Measurements from ENCODE around the gene BLOC1S1. TPM values are rescaled to one million over a fixed set of nuclear protein-coding genes. Genes with fewer than 3 reads are reported as not detected.

BLOC1S1 gene
- total and polyA plus RNA-seq, 8 donors = 69.4 to 123 (median 77.1) TPM

GRCh38 chr12:55687746-55688145 is 28.1 kb upstream of the BLOC1S1 start:
- Histone ChIP-seq H3K27me3 (no peaks in the 10 kb centered on the region), H3K4me1 (no peaks in the 10 kb centered on the region), H3K27ac (no peak overlapping the region), H3K9me3 (no peaks in the 10 kb centered on the region), H3K36me3 (no peaks in the 10 kb centered on the region), H3K4me3 (no peak overlapping the region)
- ATAC-seq (no peak), DNase-seq (no peak)
- intact Hi-C loops (cut with DNase I) = no loop called here
- TF ChIP-seq, protein P1, sequence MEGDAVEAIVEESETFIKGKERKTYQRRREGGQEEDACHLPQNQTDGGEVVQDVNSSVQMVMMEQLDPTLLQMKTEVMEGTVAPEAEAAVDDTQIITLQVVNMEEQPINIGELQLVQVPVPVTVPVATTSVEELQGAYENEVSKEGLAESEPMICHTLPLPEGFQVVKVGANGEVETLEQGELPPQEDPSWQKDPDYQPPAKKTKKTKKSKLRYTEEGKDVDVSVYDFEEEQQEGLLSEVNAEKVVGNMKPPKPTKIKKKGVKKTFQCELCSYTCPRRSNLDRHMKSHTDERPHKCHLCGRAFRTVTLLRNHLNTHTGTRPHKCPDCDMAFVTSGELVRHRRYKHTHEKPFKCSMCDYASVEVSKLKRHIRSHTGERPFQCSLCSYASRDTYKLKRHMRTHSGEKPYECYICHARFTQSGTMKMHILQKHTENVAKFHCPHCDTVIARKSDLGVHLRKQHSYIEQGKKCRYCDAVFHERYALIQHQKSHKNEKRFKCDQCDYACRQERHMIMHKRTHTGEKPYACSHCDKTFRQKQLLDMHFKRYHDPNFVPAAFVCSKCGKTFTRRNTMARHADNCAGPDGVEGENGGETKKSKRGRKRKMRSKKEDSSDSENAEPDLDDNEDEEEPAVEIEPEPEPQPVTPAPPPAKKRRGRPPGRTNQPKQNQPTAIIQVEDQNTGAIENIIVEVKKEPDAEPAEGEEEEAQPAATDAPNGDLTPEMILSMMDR (IDR thresholded peaks at IDR 0.05) = no peak

DNA sequence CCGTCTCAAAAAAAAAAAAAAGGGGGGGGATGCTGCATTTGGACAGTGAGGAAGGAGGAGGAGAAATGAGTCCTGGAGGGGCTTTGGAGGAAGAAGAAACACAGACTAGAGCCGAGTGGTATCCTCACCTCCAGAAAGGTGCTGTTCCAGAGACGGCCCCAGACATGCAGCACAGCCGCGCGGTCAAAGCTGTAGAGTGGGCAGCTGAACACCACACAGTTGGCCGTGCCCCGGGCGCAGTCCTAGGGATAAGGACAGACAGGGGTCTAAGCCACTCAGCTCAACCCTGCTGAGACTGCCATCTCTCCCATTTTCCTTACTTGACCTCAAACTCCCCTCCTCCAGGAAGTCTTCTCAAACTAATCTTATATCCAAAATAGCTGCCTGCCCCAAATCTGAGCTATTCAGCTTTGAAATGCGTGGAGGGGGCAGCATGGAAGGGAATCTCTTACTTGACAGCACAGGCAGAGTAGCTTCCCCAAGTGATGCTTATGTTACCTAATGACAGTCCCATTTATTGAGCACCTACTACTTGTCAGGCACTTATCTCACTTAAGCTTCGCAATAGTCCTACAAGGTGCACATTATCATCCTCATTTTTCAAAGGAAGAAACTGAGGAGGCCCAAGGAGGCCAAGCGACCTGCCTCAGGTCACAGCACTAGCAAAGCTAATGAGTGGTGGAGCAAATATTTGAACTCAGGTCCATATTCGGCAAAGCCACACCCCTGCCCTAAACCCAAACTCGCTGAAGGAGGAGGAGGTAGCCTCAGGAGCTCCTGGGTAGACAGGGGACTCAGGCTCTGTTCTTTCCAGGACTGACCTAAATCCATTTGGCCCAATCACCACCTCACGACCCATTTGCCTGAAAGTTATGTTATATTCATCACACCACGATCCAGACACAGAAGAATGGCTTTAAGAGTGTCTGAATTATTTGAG is 26.9 kb upstream of the BLOC1S1 start:
- H3K9me3 ChIP-seq = no peaks in the 10 kb centered on the region
- no peak overlapping the region for H3K4me3 ChIP-seq
- TF ChIP-seq, protein P1 (IDR thresholded peaks at IDR 0.05) = no peak
- H3K4me1 ChIP-seq = no peaks in the 10 kb centered on the region
- H3K36me3 ChIP-seq = peaks cover 0 to 1% of the 10 kb centered on the region in 2 donors
- intact Hi-C loops (cut with DNase I) = no loop called here
- H3K27ac ChIP-seq = no peak overlapping the region
- no peak for ATAC-seq
- H3K27me3 ChIP-seq = no peaks in the 10 kb centered on the region
- peak in 1 of 4 donors; percentile 13 for DNase-seq

- Histone ChIP-seq H3K4me3 (no peak overlapping the region), H3K36me3 (peaks cover 0 to 4% of the 10 kb centered on the region in 2 donors), H3K27me3 (no peaks in the 10 kb centered on the region), H3K9me3 (no peaks in the 10 kb centered on the region), H3K4me1 (no peaks in the 10 kb centered on the region), H3K27ac (no peak overlapping the region)
- DNase-seq = peak in 1 of 4 donors; percentile 14
- TF ChIP-seq, protein P1 (IDR thresholded peaks at IDR 0.05) = no peak
- intact Hi-C loops (cut with DNase I) = no loop called here
- ATAC-seq = no peak
Measured at GRCh38 chr12:55692631-55693322, 23.1 kb upstream of the BLOC1S1 start.

- no peaks in the 10 kb centered on the region for H3K9me3 ChIP-seq
- TF ChIP-seq, protein P1 (IDR thresholded peaks at IDR 0.05) = no peak
- no peaks in the 10 kb centered on the region for H3K4me1 ChIP-seq
- intact Hi-C loops (cut with DNase I) = no loop called here
- no peaks in the 10 kb centered on the region for H3K27me3 ChIP-seq
- H3K4me3 ChIP-seq = no peak overlapping the region
- DNase-seq = peak in 1 of 4 donors; percentile 20
- ATAC-seq = no peak
- peaks cover 0 to 4% of the 10 kb centered on the region in 2 donors for H3K36me3 ChIP-seq
- H3K27ac ChIP-seq = no peak overlapping the region
Measured at GRCh38 chr12:55693323-55694187, 22.3 kb upstream of the BLOC1S1 start.
